K562 (cell line): ENCODE results near the gene CAPRIN1. TPM values are rescaled to one million over a fixed set of nuclear protein-coding genes. Genes with fewer than 3 reads are reported as not detected.

Experiments used
- ATAC-seq: fragments of 200-7000 bp; cut with Tn5 transposase; 3 replicates; pipeline ENCODE4 v1.9.1; 2020; ENCODE audit warnings: moderate library complexity
- BruUV-seq: library from RNA; stranded (reverse); fragments of 400-500 nt; replicated peaks from 2 replicates; lab custom pipeline; 2021; lab: Mats Ljungman, UMichigan
- CTCF ChIA-PET: fragments of 300-600 bp; formaldehyde crosslinking; extraction: SDS; loops from one replicate; lab custom pipeline; 2021; ENCODE audit warnings: low intra/inter-chr PET ratio; lab: Yijun Ruan, JAX
- POLR2A ChIA-PET: fragments of 300-600, 350-650 bp; sonication (Branson Sonifier 250); formaldehyde crosslinking; extraction: SDS; loops from one replicate; lab custom pipeline; 2021; ENCODE audit warnings: antibody characterized with exemption, inconsistent platforms; lab: Yijun Ruan, JAX
- DNase-seq, 4 experiments: peaks; one replicate each; pipeline versions ENCODE4 v3.0.0 to v3.0.0-alpha.2; 2011 to 2018; ENCODE audit warnings: low spot score in 3 of 4, mixed read lengths in 3 of 4; ENCODE audit errors: extremely low read depth in 1 of 4
- FAIRE-seq: peaks from 2 replicates; lab custom pipeline; 2011; peaks lifted over from hg19 to GRCh38; lab: Jason Lieb, UNC
- H2AFZ ChIP-seq: 2 replicates; pipeline ENCODE4 v1.6.0; 2011; ENCODE audit warnings: low read depth, low read length, control low read depth, inconsistent platforms
- H3K27ac ChIP-seq: fragments of 200-600 bp; 3 replicates; pipeline ENCODE4 v1.8.0; 2011; ENCODE audit warnings: low read depth, mild to moderate bottlenecking, control low read depth, inconsistent platforms, low read length, moderate library complexity, mixed read lengths; ENCODE audit errors: extremely low read depth
- H3K27me3 ChIP-seq, 2 experiments: fragments of 300-600 bp in 1 of 2; 2 replicates in 1 of 2; 3 replicates in 1 of 2; pipeline versions ENCODE4 v1.6.0 to v1.8.0; 2011; ENCODE audit warnings: inconsistent platforms in 2 of 2, low read length in 2 of 2, mild to moderate bottlenecking in 1 of 2, mixed read lengths in 1 of 2, moderate library complexity in 1 of 2; ENCODE audit not compliant: control insufficient read depth in 2 of 2, insufficient read depth in 2 of 2
- H3K36me3 ChIP-seq: fragments of 300-600 bp; 3 replicates; pipeline ENCODE4 v1.8.0; 2011; ENCODE audit warnings: mild to moderate bottlenecking, low read length, inconsistent platforms; ENCODE audit not compliant: control insufficient read depth, insufficient read depth
- H3K4me1 ChIP-seq, 2 experiments: fragments of 200-600 bp in 1 of 2; replicated peaks in 1 of 2; 2 replicates in 1 of 2; 3 replicates in 1 of 2; pipeline versions ENCODE4 v1.5.1 to v1.8.0; 2011; ENCODE audit warnings: inconsistent platforms in 2 of 2, low read length in 2 of 2, mild to moderate bottlenecking in 1 of 2, mixed read lengths in 1 of 2, moderate library complexity in 1 of 2; ENCODE audit not compliant: control insufficient read depth in 2 of 2, insufficient read depth in 2 of 2
- H3K4me2 ChIP-seq: 2 replicates; pipeline ENCODE4 v1.6.1; 2011; ENCODE audit warnings: low read length, control low read depth, inconsistent platforms, mixed read lengths; ENCODE audit not compliant: insufficient read depth
- H3K4me3 ChIP-seq: fragments of 200-600 bp; sonication (generic), shearing (Covaris generic); 2 replicates; pipeline ENCODE4 v1.5.1; 2016; ENCODE audit warnings: control low read depth, inconsistent platforms
- H3K79me2 ChIP-seq: fragments of 200-600 bp; 3 replicates; pipeline ENCODE4 v1.8.0; 2011; ENCODE audit warnings: low read length, inconsistent platforms; ENCODE audit not compliant: control insufficient read depth, insufficient read depth
- H3K9ac ChIP-seq, 2 experiments: 2 replicates each; pipeline versions ENCODE4 v1.6.0 to v1.6.1; 2011; ENCODE audit warnings: low read depth in 2 of 2, low read length in 2 of 2, control low read depth in 1 of 2, inconsistent platforms in 1 of 2, mild to moderate bottlenecking in 1 of 2, mixed read lengths in 1 of 2; ENCODE audit not compliant: insufficient read depth in 1 of 2
- H3K9me1 ChIP-seq: one replicate; pipeline ENCODE4 v1.6.0; 2011; ENCODE audit warnings: inconsistent platforms, mild to moderate bottlenecking, low read length, moderate library complexity; ENCODE audit not compliant: control insufficient read depth, insufficient read depth
- H3K9me3 ChIP-seq: replicated peaks from 2 replicates; pipeline ENCODE4 v1.5.1; 2011; ENCODE audit warnings: low read depth, low read length, inconsistent platforms; ENCODE audit not compliant: control insufficient read depth, insufficient read depth
- H4K20me1 ChIP-seq: replicated peaks from 2 replicates; pipeline ENCODE4 v1.6.1; 2011; ENCODE audit warnings: low read length, inconsistent platforms, mixed read lengths; ENCODE audit not compliant: control insufficient read depth, insufficient read depth
- BDP1 ChIP-seq: IDR thresholded peaks from 3 replicates; pipeline ENCODE4 v1.6.1; 2011; ENCODE audit not compliant: insufficient read length, insufficient read depth
- MBD2 ChIP-seq: sonication (generic); IDR thresholded peaks from 2 replicates; pipeline ENCODE4 v1.6.1; 2016; ENCODE audit warnings: low read depth, borderline replicate concordance
- PRDM10 ChIP-seq: fragments of 450-650 bp; IDR thresholded peaks from 2 replicates; pipeline ENCODE4 v1.6.1; 2018; ENCODE audit not compliant: partially characterized antibody
- TCF7 ChIP-seq: sonication (generic); IDR thresholded peaks from 2 replicates; pipeline ENCODE4 v1.6.1; 2016; ENCODE audit warnings: antibody characterized with exemption, borderline replicate concordance
- ZBTB26 ChIP-seq: fragments of 450-650 bp; formaldehyde crosslinking; IDR thresholded peaks from 2 replicates; pipeline ENCODE4 v1.4.0; 2022; ENCODE audit warnings: missing genetic modification characterization
- ZNF311 ChIP-seq: fragments of 250-450 bp; sonication (Bioruptor Pico); IDR thresholded peaks from 2 replicates; pipeline ENCODE4 v1.4.0; 2020; ENCODE audit warnings: mild to moderate bottlenecking, moderate library complexity
- WGBS: fragments of 100-300 bp; shearing (Covaris generic); methylation state at CpG from one replicate; pipeline ENCODE4 v1.1.6; 2016; ENCODE audit warnings: low coverage, mixed read lengths; ENCODE audit not compliant: insufficient coverage; ENCODE audit errors: missing lambda C conversion rate; 5-methylcytosine and 5-hydroxymethylcytosine counted together
- in situ Hi-C: fragments of 300-500 bp; cut with MboI; formaldehyde crosslinking; loops from 4 replicates; pipeline ENCODE4 v1.15.0; 2018; ENCODE audit warnings: inconsistent platforms, mixed read lengths
- intact Hi-C: fragments of 100-400 bp; cut with micrococcal nuclease; formaldehyde crosslinking; loops from 2 replicates; pipeline ENCODE4 v1.14.2; 2022
- polyA plus RNA-seq, 8 experiments: library from polyadenylated mRNA; depleted of rRNA in 4 of 8; stranded (reverse) in 5 of 8; unstranded in 3 of 8; fragments of >200 nt; fragmentation: Nextera tagmentation in 2 of 8; fragmentation: Illumina TruSeq in 1 of 8; extraction: Ambion mirVana in 2 of 8; extraction: Trizol in 1 of 8; gene quantifications; 2 replicates each; pipeline versions ENCODE4 v1.2.1 to v1.2.3, GENCODE V29; 2011 to 2014; ENCODE audit warnings: inconsistent platforms in 1 of 8, missing spikeins in 1 of 8
- total RNA-seq, 7 experiments: library from RNA; depleted of rRNA in 6 of 7; stranded (reverse); fragments of >200 nt in 6 of 7; fragmentation: Illumina TruSeq in 2 of 7; extraction: Trizol in 2 of 7; gene quantifications; 2 replicates each; pipeline versions ENCODE4 v1.2.1 to v1.2.3, GENCODE V29; 2011 to 2021; ENCODE audit warnings: low replicate concordance in 1 of 7
- TF ChIP-seq, protein P1 (sequence below): fragments of 250-450 bp; sonication (Bioruptor Pico); IDR thresholded peaks from 2 replicates; pipeline ENCODE4 v1.8.0; 2022; ENCODE audit warnings: moderate library complexity, mild to moderate bottlenecking, inconsistent platforms

CAPRIN1 gene
- total and polyA plus RNA-seq, 9 of the 15 experiments (the other 6 are each of a cell fraction or from before 2014, with no cell fraction given): 49.6 to 271 (median 244) TPM

DNA sequence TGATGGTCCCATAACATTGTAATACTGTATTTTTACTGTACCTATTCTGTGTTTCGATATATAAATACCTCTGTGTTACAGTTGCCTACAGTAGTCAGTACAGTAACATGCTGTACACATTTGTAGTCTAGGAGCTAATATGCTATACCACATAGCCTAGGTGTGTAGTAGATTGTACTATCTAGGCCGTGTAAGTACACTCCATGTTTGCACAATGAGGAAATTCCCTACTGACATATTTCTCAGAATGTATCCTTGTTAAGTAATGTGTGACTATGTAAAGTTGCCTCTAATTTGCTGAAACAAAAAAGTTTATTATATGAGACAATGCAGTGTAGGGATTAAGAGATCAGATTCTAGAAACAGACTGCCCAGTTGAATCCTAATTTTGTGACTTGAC, 21.3 kb downstream of the CAPRIN1 start:
- Histone ChIP-seq H3K79me2 (peaks cover 88% of the 10 kb centered on the region), H3K36me3 (peaks cover 89% of the 10 kb centered on the region), H2AFZ (no peak overlapping the region), H3K4me1 (no peaks in the 10 kb centered on the region), H3K4me3 (no peak overlapping the region), H3K27me3 (no peaks in the 10 kb centered on the region), H3K27ac (no peak overlapping the region), H3K4me2 (no peak overlapping the region), H3K9me3 (no peaks in the 10 kb centered on the region), H3K9me1 (no peaks in the 10 kb centered on the region), H4K20me1 (peaks cover 19% of the 10 kb centered on the region), H3K9ac (no peak overlapping the region)
- 85% methylated on average over 2 of the region's 2 CpGs for WGBS
- DNase-seq (no peak), ATAC-seq (no peak), FAIRE-seq (no peak)
- CTCF ChIA-PET: no interaction called here
- no TSS peak for BruUV-seq
- POLR2A ChIA-PET: interaction anchor here (0.7 to 5.8 kb wide), 4 partner anchors 8 to 60 kb away, joined by 3 to 41 read pairs (median 5); no protein-coding TSS in a partner anchor
- in situ Hi-C loops (no loop called here), intact Hi-C loops (loop anchor here (5.0 kb wide), 1 partner anchor 76 kb away; no protein-coding TSS in a partner anchor)
- TF ChIP-seq ZNF311 (no peak), PRDM10 (no peak), BDP1 (no peak), ZBTB26 (no peak), MBD2 (no peak), TCF7 (no peak)
- TF ChIP-seq, protein P1, sequence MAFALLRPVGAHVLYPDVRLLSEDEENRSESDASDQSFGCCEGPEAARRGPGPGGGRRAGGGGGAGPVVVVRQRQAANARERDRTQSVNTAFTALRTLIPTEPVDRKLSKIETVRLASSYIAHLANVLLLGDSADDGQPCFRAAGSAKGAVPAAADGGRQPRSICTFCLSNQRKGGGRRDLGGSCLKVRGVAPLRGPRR (CRISPR knock-in tag): no peak
